IMR-90 (cell line): ENCODE measurements around the gene CALN1. TPM values are rescaled to one million over a fixed set of nuclear protein-coding genes. Genes with fewer than 3 reads are reported as not detected.

Experiments used
- ATAC-seq: fragments of 200-7000 bp; cut with Tn5 transposase; 2 replicates; pipeline ENCODE4 v1.9.1; 2020; ENCODE audit warnings: low read depth, mild to moderate bottlenecking, moderate library complexity
- BruUV-seq: library from RNA; stranded (reverse); fragments of 400-500 nt; replicated peaks from 2 replicates; lab custom pipeline; 2021; lab: Mats Ljungman, UMichigan
- CTCF ChIA-PET: fragments of 300-600 bp; formaldehyde crosslinking; extraction: SDS; loops from one replicate; lab custom pipeline; 2021; ENCODE audit warnings: antibody characterized with exemption; lab: Yijun Ruan, JAX
- POLR2A ChIA-PET: fragments of 300-600 bp; sonication (Branson Sonifier 250); formaldehyde crosslinking; loops from one replicate; lab custom pipeline; 2022; ENCODE audit warnings: antibody characterized with exemption; ENCODE audit not compliant: unreplicated experiment; lab: Charles Lee
- DNase-seq: peaks from one replicate; pipeline ENCODE4 v3.0.0; 2013
- H2AFZ ChIP-seq: replicated peaks from 2 replicates; pipeline ENCODE3; 2013; ENCODE audit warnings: low read length, mild to moderate bottlenecking; ENCODE audit not compliant: poor library complexity
- H2AK5ac ChIP-seq: 2 replicates; pipeline ENCODE4 v1.6.1; 2013; ENCODE audit warnings: low read depth, low read length, inconsistent platforms
- H2AK9ac ChIP-seq: replicated peaks from 2 replicates; pipeline ENCODE3; 2013; ENCODE audit warnings: mild to moderate bottlenecking, low read depth, low read length, moderate library complexity; ENCODE audit not compliant: poor library complexity
- H2BK120ac ChIP-seq: 2 replicates; pipeline ENCODE4 v1.6.1; 2013; ENCODE audit warnings: low read depth, low read length, inconsistent platforms
- H2BK15ac ChIP-seq: 3 replicates; pipeline ENCODE4 v1.6.1; 2013; ENCODE audit warnings: low read depth, low read length, inconsistent platforms
- H2BK20ac ChIP-seq: 2 replicates; pipeline ENCODE4 v1.6.1; 2013; ENCODE audit warnings: low read depth, mild to moderate bottlenecking, inconsistent platforms, low read length, moderate library complexity
- H2BK5ac ChIP-seq: 2 replicates; pipeline ENCODE4 v1.6.1; 2013; ENCODE audit warnings: mild to moderate bottlenecking, low read depth, low read length, inconsistent platforms; ENCODE audit not compliant: poor library complexity, severe bottlenecking
- H3K14ac ChIP-seq: replicated peaks from 2 replicates; pipeline ENCODE4 v1.6.1; 2013; ENCODE audit warnings: low read depth, low read length, inconsistent platforms
- H3K18ac ChIP-seq: 2 replicates; pipeline ENCODE4 v1.6.1; 2013; ENCODE audit warnings: low read depth, low read length, control low read depth
- H3K23ac ChIP-seq: 2 replicates; pipeline ENCODE4 v1.6.1; 2013; ENCODE audit warnings: low read depth, low read length, inconsistent platforms
- H3K27ac ChIP-seq: 2 replicates; pipeline ENCODE4 v1.5.1; 2013; ENCODE audit warnings: mild to moderate bottlenecking, control low read depth, low read length; ENCODE audit not compliant: insufficient read depth
- H3K27me3 ChIP-seq: 2 replicates; pipeline ENCODE4 v1.6.1; 2013; ENCODE audit warnings: low read length; ENCODE audit not compliant: control insufficient read depth, insufficient read depth
- H3K36me3 ChIP-seq: 2 replicates; pipeline ENCODE4 v1.6.1; 2013; ENCODE audit warnings: low read length, mixed read lengths; ENCODE audit not compliant: control insufficient read depth, insufficient read depth
- H3K4ac ChIP-seq: 2 replicates; pipeline ENCODE4 v1.6.1; 2013; ENCODE audit warnings: low read depth, low read length, inconsistent platforms
- H3K4me1 ChIP-seq: 2 replicates; pipeline ENCODE4 v1.6.1; 2013; ENCODE audit warnings: low read length, mixed read lengths; ENCODE audit not compliant: control insufficient read depth, insufficient read depth
- H3K4me2 ChIP-seq: 2 replicates; pipeline ENCODE4 v1.6.1; 2013; ENCODE audit warnings: low read depth, mild to moderate bottlenecking, control low read depth, low read length, moderate library complexity
- H3K4me3 ChIP-seq: 2 replicates; pipeline ENCODE4 v1.5.1; 2013; ENCODE audit warnings: low read depth, mild to moderate bottlenecking, control low read depth, low read length, moderate library complexity; ENCODE audit not compliant: insufficient read depth
- H3K56ac ChIP-seq: 2 replicates; pipeline ENCODE4 v1.6.1; 2013; ENCODE audit warnings: low read length, inconsistent platforms; ENCODE audit not compliant: insufficient read depth; ENCODE audit errors: extremely low read depth
- H3K79me1 ChIP-seq, 2 experiments: 2 replicates each; pipeline ENCODE4 v1.6.1; 2013; ENCODE audit warnings: low read length in 2 of 2, inconsistent platforms in 1 of 2, low read depth in 1 of 2
- H3K9ac ChIP-seq: 2 replicates; pipeline ENCODE4 v1.6.1; 2013; ENCODE audit warnings: low read depth, low read length, control low read depth
- H3K9me1 ChIP-seq: 2 replicates; pipeline ENCODE4 v1.6.1; 2013; ENCODE audit warnings: low read length, inconsistent platforms; ENCODE audit not compliant: insufficient read depth
- H3K9me3 ChIP-seq: 2 replicates; pipeline ENCODE4 v1.6.1; 2013; ENCODE audit warnings: low read length; ENCODE audit not compliant: control insufficient read depth, insufficient read depth
- H4K20me1 ChIP-seq: 2 replicates; pipeline ENCODE4 v1.6.1; 2013; ENCODE audit warnings: low read length, inconsistent platforms; ENCODE audit not compliant: insufficient read depth
- H4K5ac ChIP-seq: 2 replicates; pipeline ENCODE4 v1.6.1; 2013; ENCODE audit warnings: mild to moderate bottlenecking, low read depth, low read length, control low read depth
- H4K8ac ChIP-seq, 2 experiments: 2 replicates each; pipeline ENCODE4 v1.6.1; 2013; ENCODE audit warnings: low read depth in 2 of 2, low read length in 2 of 2, control low read depth in 1 of 2, inconsistent platforms in 1 of 2
- H4K91ac ChIP-seq: 2 replicates; pipeline ENCODE4 v1.6.1; 2013; ENCODE audit warnings: low read depth, low read length, inconsistent platforms; ENCODE audit not compliant: insufficient read depth
- BHLHE40 ChIP-seq: fragments of 150-350 bp; IDR thresholded peaks from 2 replicates; pipeline ENCODE4 v1.6.1; 2016; ENCODE audit warnings: mild to moderate bottlenecking, low read depth, low read length
- CEBPB ChIP-seq: IDR thresholded peaks from 2 replicates; pipeline ENCODE4 v1.6.1; 2012; ENCODE audit warnings: low read depth, low read length, improper control_type of control experiment
- CHD1 ChIP-seq: IDR thresholded peaks from 2 replicates; pipeline ENCODE4 v1.6.1; 2012; ENCODE audit warnings: low read depth, low read length, improper control_type of control experiment
- FOS ChIP-seq: fragments of 150-350 bp; IDR thresholded peaks from 2 replicates; pipeline ENCODE4 v1.6.1; 2016; ENCODE audit warnings: low read depth, low read length
- MAFK ChIP-seq: IDR thresholded peaks from 2 replicates; pipeline ENCODE4 v1.6.1; 2012; ENCODE audit warnings: low read depth, low read length, improper control_type of control experiment
- MAZ ChIP-seq: IDR thresholded peaks from 2 replicates; pipeline ENCODE4 v1.6.1; 2012; ENCODE audit warnings: low read depth, mild to moderate bottlenecking, low read length, improper control_type of control experiment, moderate library complexity, borderline replicate concordance
- MXI1 ChIP-seq: IDR thresholded peaks from 2 replicates; pipeline ENCODE4 v1.6.1; 2012; ENCODE audit warnings: low read depth, mild to moderate bottlenecking, low read length, moderate library complexity, borderline replicate concordance
- NFE2L2 ChIP-seq: fragments of 150-350 bp; IDR thresholded peaks from 2 replicates; pipeline ENCODE4 v1.6.1; 2016; ENCODE audit warnings: low read depth, mild to moderate bottlenecking, low read length
- POLR2A ChIP-seq: IDR thresholded peaks from 2 replicates; pipeline ENCODE4 v1.6.1; 2012; ENCODE audit warnings: mild to moderate bottlenecking, low read depth, low read length
- RAD21 ChIP-seq: IDR thresholded peaks from 2 replicates; pipeline ENCODE4 v1.6.1; 2012; ENCODE audit warnings: low read length, improper control_type of control experiment
- RFX5 ChIP-seq: IDR thresholded peaks from 2 replicates; pipeline ENCODE4 v1.8.0; 2012; ENCODE audit warnings: low read depth, mild to moderate bottlenecking, low read length, moderate library complexity
- SMC3 ChIP-seq: fragments of 150-350 bp; IDR thresholded peaks from 2 replicates; pipeline ENCODE4 v1.6.1; 2016; ENCODE audit warnings: low read depth, mild to moderate bottlenecking, antibody characterized with exemption, low read length, moderate library complexity
- WGBS, 2 experiments: methylation state at CpG; one replicate each; pipeline versions ENCODE4 v1.1.5 to v1.1.7; 2013; ENCODE audit warnings: missing lambda C conversion rate in 2 of 2; ENCODE audit not compliant: insufficient read length in 1 of 2; ENCODE audit errors: extremely low coverage in 2 of 2; 5-methylcytosine and 5-hydroxymethylcytosine counted together
- dilution Hi-C: fragments of 300-500 bp; cut with HindIII; formaldehyde crosslinking; loops from one replicate; pipeline ENCODE4 v1.14.3; 2018; ENCODE audit warnings: low sequenced_read_pairs; ENCODE audit not compliant: unreplicated experiment
- in situ Hi-C: fragments of 300-500 bp; cut with MboI; formaldehyde crosslinking; loops from 3 replicates; pipeline ENCODE4 v1.14.3; 2019; ENCODE audit warnings: low sequenced_read_pairs, inconsistent platforms, mixed read lengths
- intact Hi-C: fragments of 100-400 bp; cut with micrococcal nuclease; formaldehyde crosslinking; loops from 2 replicates; pipeline ENCODE4 v1.10.0; 2022
- polyA plus RNA-seq, 3 experiments: library from polyadenylated mRNA; depleted of rRNA; stranded (reverse); fragments of >200 nt; gene quantifications; 2 replicates each; pipeline ENCODE4 v1.2.3, GENCODE V29; 2012; ENCODE audit warnings: low replicate concordance in 1 of 3
- total RNA-seq: library from RNA; depleted of rRNA; stranded (reverse); fragments of >200 nt; gene quantifications from 2 replicates; pipeline ENCODE4 v1.2.3, GENCODE V29; 2012
- TF ChIP-seq, protein P1 (sequence below): fragments of 150-350 bp; IDR thresholded peaks from 2 replicates; pipeline ENCODE4 v1.6.1; 2017; ENCODE audit warnings: mild to moderate bottlenecking, antibody characterized with exemption, low read length, low read depth
- TF ChIP-seq, protein P2 (sequence below): fragments of 150-350 bp; IDR thresholded peaks from 2 replicates; pipeline ENCODE4 v1.6.1; 2016; ENCODE audit warnings: low read depth, mild to moderate bottlenecking, low read length, moderate library complexity, borderline replicate concordance
- TF ChIP-seq, protein P3 (sequence below): conservative IDR thresholded peaks from 2 replicates; pipeline ENCODE4 v1.5.1; 2012; ENCODE audit warnings: mild to moderate bottlenecking, low read depth, low read length, improper control_type of control experiment

The CALN1 gene
- total and polyA plus RNA-seq, 2 of the 4 experiments (the other 2 are of a cell fraction): not detected

DNA sequence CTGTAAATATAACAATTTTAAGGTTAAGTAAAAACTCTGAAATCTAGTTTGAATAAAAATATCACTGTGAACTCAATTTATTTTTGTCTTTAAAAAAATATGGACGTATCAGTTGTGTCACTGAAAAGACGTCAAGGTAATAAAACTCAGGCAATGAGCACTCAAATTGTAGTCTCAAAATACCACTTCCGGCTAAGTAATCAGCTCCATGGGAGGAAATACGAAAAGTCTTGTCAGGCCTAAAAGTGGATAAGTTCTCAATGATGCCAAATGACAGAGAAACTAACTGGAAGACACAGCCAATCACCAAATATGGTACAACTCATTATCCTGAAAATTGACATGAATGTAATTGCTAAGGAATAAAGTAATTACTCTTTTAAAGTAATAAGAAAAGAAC is 719 bp downstream of the CALN1 start:
- peaks cover 14% of the 10 kb centered on the region for H3K9me3 ChIP-seq
- no peak overlapping the region for H2AFZ ChIP-seq
- H2BK20ac ChIP-seq: no peak overlapping the region

More for the DNA sequence above, 719 bp downstream of the CALN1 start:
- no peak overlapping the region for H3K9ac ChIP-seq
- H2BK15ac ChIP-seq: no peak overlapping the region
- DNase-seq (no peak), ATAC-seq (no peak)
- H4K91ac ChIP-seq: no peak overlapping the region
- intact Hi-C loops (no loop called here), in situ Hi-C loops (no loop called here), dilution Hi-C loops (no loop called here)
- H3K9me1 ChIP-seq: no peaks in the 10 kb centered on the region
- POLR2A ChIA-PET: no interaction called here
- no peaks in the 10 kb centered on the region for H4K20me1 ChIP-seq
- H4K8ac ChIP-seq: no peak overlapping the region
- BruUV-seq: no TSS peak
- H3K4me3 ChIP-seq: no peak overlapping the region
- no peak overlapping the region for H2BK5ac ChIP-seq
- H3K18ac ChIP-seq: no peak overlapping the region
- H3K14ac ChIP-seq: no peak overlapping the region
- no peak overlapping the region for H3K56ac ChIP-seq
- H3K27me3 ChIP-seq: no peaks in the 10 kb centered on the region
- no peak overlapping the region for H2AK9ac ChIP-seq
- H2AK5ac ChIP-seq: no peak overlapping the region
- no peak overlapping the region for H3K27ac ChIP-seq
- H3K4me2 ChIP-seq: no peak overlapping the region
- H3K79me1 ChIP-seq: no peaks in the 10 kb centered on the region
- CTCF ChIA-PET: no interaction called here
- no peak overlapping the region for H2BK120ac ChIP-seq
- no peaks in the 10 kb centered on the region for H3K4me1 ChIP-seq
- no peaks in the 10 kb centered on the region for H3K36me3 ChIP-seq
- TF ChIP-seq RFX5 (no peak), RAD21 (no peak), BHLHE40 (no peak), FOS (no peak), MAZ (no peak), NFE2L2 (no peak), POLR2A (no peak), MXI1 (no peak), CHD1 (no peak), CEBPB (no peak), SMC3 (no peak), MAFK (no peak)
- TF ChIP-seq, protein P1, sequence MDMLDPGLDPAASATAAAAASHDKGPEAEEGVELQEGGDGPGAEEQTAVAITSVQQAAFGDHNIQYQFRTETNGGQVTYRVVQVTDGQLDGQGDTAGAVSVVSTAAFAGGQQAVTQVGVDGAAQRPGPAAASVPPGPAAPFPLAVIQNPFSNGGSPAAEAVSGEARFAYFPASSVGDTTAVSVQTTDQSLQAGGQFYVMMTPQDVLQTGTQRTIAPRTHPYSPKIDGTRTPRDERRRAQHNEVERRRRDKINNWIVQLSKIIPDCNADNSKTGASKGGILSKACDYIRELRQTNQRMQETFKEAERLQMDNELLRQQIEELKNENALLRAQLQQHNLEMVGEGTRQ: no peak
- TF ChIP-seq, protein P2, sequence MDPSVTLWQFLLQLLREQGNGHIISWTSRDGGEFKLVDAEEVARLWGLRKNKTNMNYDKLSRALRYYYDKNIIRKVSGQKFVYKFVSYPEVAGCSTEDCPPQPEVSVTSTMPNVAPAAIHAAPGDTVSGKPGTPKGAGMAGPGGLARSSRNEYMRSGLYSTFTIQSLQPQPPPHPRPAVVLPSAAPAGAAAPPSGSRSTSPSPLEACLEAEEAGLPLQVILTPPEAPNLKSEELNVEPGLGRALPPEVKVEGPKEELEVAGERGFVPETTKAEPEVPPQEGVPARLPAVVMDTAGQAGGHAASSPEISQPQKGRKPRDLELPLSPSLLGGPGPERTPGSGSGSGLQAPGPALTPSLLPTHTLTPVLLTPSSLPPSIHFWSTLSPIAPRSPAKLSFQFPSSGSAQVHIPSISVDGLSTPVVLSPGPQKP: no peak
- TF ChIP-seq, protein P3, sequence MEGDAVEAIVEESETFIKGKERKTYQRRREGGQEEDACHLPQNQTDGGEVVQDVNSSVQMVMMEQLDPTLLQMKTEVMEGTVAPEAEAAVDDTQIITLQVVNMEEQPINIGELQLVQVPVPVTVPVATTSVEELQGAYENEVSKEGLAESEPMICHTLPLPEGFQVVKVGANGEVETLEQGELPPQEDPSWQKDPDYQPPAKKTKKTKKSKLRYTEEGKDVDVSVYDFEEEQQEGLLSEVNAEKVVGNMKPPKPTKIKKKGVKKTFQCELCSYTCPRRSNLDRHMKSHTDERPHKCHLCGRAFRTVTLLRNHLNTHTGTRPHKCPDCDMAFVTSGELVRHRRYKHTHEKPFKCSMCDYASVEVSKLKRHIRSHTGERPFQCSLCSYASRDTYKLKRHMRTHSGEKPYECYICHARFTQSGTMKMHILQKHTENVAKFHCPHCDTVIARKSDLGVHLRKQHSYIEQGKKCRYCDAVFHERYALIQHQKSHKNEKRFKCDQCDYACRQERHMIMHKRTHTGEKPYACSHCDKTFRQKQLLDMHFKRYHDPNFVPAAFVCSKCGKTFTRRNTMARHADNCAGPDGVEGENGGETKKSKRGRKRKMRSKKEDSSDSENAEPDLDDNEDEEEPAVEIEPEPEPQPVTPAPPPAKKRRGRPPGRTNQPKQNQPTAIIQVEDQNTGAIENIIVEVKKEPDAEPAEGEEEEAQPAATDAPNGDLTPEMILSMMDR: no peak
- H4K5ac ChIP-seq: no peak overlapping the region
- no peak overlapping the region for H3K4ac ChIP-seq
- WGBS, 2 experiments: no CpG with 5 or more reads among the region's 4 CpGs
- no peak overlapping the region for H3K23ac ChIP-seq
